Gastrocnemius medialis (tissue), 4 donors: ENCODE results near the gene SLC12A3. TPM values are rescaled to one million over a fixed set of nuclear protein-coding genes. Genes with fewer than 3 reads are reported as not detected.

Experiments used
- ATAC-seq, 2 donors: fragments of 150-250 bp; one replicate each; pipeline ENCODE4 v1.9.1; 2016
- DNase-seq, 2 donors: peaks; one replicate each; pipeline ENCODE4 v3.0.0-alpha.2; 2019
- H3K27ac ChIP-seq, 4 donors: fragments of 200-600 bp; sonication (generic); 1 replicate in 1 of 4; 2 replicates in 3 of 4; pipeline ENCODE4 v1.5.1; 2016 to 2018; ENCODE audit warnings: mild to moderate bottlenecking in 2 of 4, moderate library complexity in 1 of 4
- H3K27me3 ChIP-seq, 3 donors: fragments of 200-600 bp; sonication (generic) in 2 of 3; 1 replicate in 1 of 3; 2 replicates in 2 of 3; pipeline versions ENCODE4 v1.5.1 to v1.6.0; 2016 to 2019; ENCODE audit warnings: mild to moderate bottlenecking in 1 of 3, moderate library complexity in 1 of 3
- H3K36me3 ChIP-seq, 2 donors: fragments of 200-600 bp; sonication (generic) in 1 of 2; one replicate each; pipeline ENCODE4 v1.5.1; 2017 to 2018
- H3K4me1 ChIP-seq, 2 donors: fragments of 200-600 bp; sonication (generic) in 1 of 2; one replicate each; pipeline ENCODE4 v1.5.1; 2016 to 2017; ENCODE audit warnings: mild to moderate bottlenecking in 2 of 2
- H3K4me3 ChIP-seq, 4 donors: fragments of 200-600 bp; sonication (generic) in 3 of 4; 1 replicate in 1 of 4; 2 replicates in 3 of 4; pipeline ENCODE4 v1.5.1; 2016 to 2019; ENCODE audit warnings: mild to moderate bottlenecking in 2 of 4
- H3K9me3 ChIP-seq, 3 donors: fragments of 200-600 bp; sonication (generic) in 2 of 3; 1 replicate in 1 of 3; 2 replicates in 2 of 3; pipeline ENCODE4 v1.5.1; 2016 to 2019
- POLR2A ChIP-seq, 2 donors: fragments of 450-650 bp; IDR thresholded peaks; one replicate each; pipeline ENCODE4 v1.6.1; 2017; ENCODE audit warnings: antibody characterized with exemption in 2 of 2, mild to moderate bottlenecking in 2 of 2, moderate library complexity in 2 of 2
- in situ Hi-C, 4 donors: fragments of 200-750 bp; cut with MboI; loops; one replicate each; pipeline versions ENCODE4 v1.15.0 to v1.8.0; 2017; ENCODE audit warnings: low sequenced_read_pairs in 4 of 4
- intact Hi-C: fragments of 100-400 bp; cut with DNase I; formaldehyde crosslinking; loops from one replicate; pipeline ENCODE4 v1.15.1; 2023; ENCODE audit warnings: low total_unique reads
- total RNA-seq, 4 donors: library from RNA; depleted of rRNA; stranded (reverse); fragments of >200 nt; gene quantifications; one replicate each; pipeline versions ENCODE4 v1.1.0 to v1.2.3, GENCODE V29; 2016
- TF ChIP-seq, protein P1 (sequence below), 5 experiments: fragments of 450-650 bp in 3 of 5; fragments of 200-600 bp in 2 of 5; sonication (generic) in 2 of 5; IDR thresholded peaks in 4 of 5; conservative IDR thresholded peaks in 1 of 5; 1 replicate in 4 of 5; 2 replicates in 1 of 5; pipeline ENCODE4 v1.5.1; 2016 to 2019; ENCODE audit warnings: antibody characterized with exemption in 5 of 5, mild to moderate bottlenecking in 3 of 5, moderate library complexity in 3 of 5

SLC12A3 gene
- total RNA-seq, 4 donors from 2014 or later = not detected

GRCh38 chr16:56874800-56875199, 9.8 kb downstream of the SLC12A3 start:
- in situ Hi-C loops = loop anchor here in 2 of 4 donors (10.0 kb wide), 2 partner anchors 80 to 170 kb away; no protein-coding TSS in a partner anchor
- no peak overlapping the region for H3K4me3 ChIP-seq
- H3K36me3 ChIP-seq = no peaks in the 10 kb centered on the region
- ATAC-seq = peak; percentile 66 to 71
- H3K27me3 ChIP-seq = no peaks in the 10 kb centered on the region
- H3K27ac ChIP-seq = peak overlapping the region in 1 of 4 donors; percentile 31
- intact Hi-C loops = no loop called here
- peak in 1 of 2 donors; percentile 35 for DNase-seq
- H3K9me3 ChIP-seq = no peaks in the 10 kb centered on the region
- H3K4me1 ChIP-seq = no peaks in the 10 kb centered on the region
- TF ChIP-seq POLR2A (IDR thresholded peaks at IDR 0.05) = no peak
- TF ChIP-seq, protein P1, sequence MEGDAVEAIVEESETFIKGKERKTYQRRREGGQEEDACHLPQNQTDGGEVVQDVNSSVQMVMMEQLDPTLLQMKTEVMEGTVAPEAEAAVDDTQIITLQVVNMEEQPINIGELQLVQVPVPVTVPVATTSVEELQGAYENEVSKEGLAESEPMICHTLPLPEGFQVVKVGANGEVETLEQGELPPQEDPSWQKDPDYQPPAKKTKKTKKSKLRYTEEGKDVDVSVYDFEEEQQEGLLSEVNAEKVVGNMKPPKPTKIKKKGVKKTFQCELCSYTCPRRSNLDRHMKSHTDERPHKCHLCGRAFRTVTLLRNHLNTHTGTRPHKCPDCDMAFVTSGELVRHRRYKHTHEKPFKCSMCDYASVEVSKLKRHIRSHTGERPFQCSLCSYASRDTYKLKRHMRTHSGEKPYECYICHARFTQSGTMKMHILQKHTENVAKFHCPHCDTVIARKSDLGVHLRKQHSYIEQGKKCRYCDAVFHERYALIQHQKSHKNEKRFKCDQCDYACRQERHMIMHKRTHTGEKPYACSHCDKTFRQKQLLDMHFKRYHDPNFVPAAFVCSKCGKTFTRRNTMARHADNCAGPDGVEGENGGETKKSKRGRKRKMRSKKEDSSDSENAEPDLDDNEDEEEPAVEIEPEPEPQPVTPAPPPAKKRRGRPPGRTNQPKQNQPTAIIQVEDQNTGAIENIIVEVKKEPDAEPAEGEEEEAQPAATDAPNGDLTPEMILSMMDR (IDR thresholded peaks at IDR 0.05 in 4 of 5, conservative IDR thresholded peaks at IDR 0.05 in 1 of 5) = no peak

DNA sequence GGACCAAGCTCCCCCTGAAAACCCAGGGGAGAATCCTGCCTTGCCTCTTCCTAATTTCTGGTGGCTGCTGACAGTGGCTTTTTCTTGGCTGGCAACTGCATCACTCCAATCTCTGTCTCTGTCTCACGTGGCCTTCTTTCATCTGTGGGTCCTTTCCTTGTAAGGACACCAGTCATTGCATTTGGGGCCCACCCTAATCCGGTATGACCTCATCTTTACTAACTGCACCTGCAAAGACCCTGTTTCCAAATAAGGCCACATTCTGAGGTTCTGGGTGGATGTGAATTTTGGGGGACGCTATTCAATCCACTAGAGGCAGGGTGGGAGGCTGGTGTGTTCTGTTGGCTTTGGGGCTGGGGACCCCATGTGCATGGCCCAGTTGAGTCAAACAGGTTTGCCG, 11.0 kb downstream of the SLC12A3 start:
- H3K36me3 ChIP-seq = no peaks in the 10 kb centered on the region
- no peak for DNase-seq
- TF ChIP-seq POLR2A (IDR thresholded peaks at IDR 0.05) = no peak
- TF ChIP-seq, protein P1 (IDR thresholded peaks at IDR 0.05 in 4 of 5, conservative IDR thresholded peaks at IDR 0.05 in 1 of 5) = no peak
- no peaks in the 10 kb centered on the region for H3K27me3 ChIP-seq
- in situ Hi-C loops (loop anchor here in 2 of 4 donors (10.0 kb wide), 2 partner anchors 79 to 169 kb away; no protein-coding TSS in a partner anchor), intact Hi-C loops (no loop called here)
- H3K27ac ChIP-seq = no peak overlapping the region
- H3K4me1 ChIP-seq = no peaks in the 10 kb centered on the region
- no peaks in the 10 kb centered on the region for H3K9me3 ChIP-seq
- H3K4me3 ChIP-seq = no peak overlapping the region
- ATAC-seq = no peak

GRCh38 chr16:56877486-56878182, 12.6 kb downstream of the SLC12A3 start:
- Histone ChIP-seq H3K27me3 (no peaks in the 10 kb centered on the region), H3K9me3 (no peaks in the 10 kb centered on the region), H3K4me3 (no peak overlapping the region), H3K36me3 (no peaks in the 10 kb centered on the region), H3K27ac (no peak overlapping the region), H3K4me1 (no peaks in the 10 kb centered on the region)
- intact Hi-C loops (no loop called here), in situ Hi-C loops (loop anchor here in 2 of 4 donors (10.0 kb wide), 2 partner anchors 77 to 167 kb away; no protein-coding TSS in a partner anchor)
- ATAC-seq (no peak), DNase-seq (no peak)
- TF ChIP-seq POLR2A (IDR thresholded peaks at IDR 0.05) = no peak
- TF ChIP-seq, protein P1 (IDR thresholded peaks at IDR 0.05 in 4 of 5, conservative IDR thresholded peaks at IDR 0.05 in 1 of 5) = no peak

GRCh38 chr16:56878282-56878854, 13.4 kb downstream of the SLC12A3 start:
- DNase-seq (no peak), ATAC-seq (no peak)
- H3K36me3 ChIP-seq = no peaks in the 10 kb centered on the region
- intact Hi-C loops (no loop called here), in situ Hi-C loops (loop anchor here in 2 of 4 donors (10.0 kb wide), 2 partner anchors 76 to 166 kb away; no protein-coding TSS in a partner anchor)
- H3K4me1 ChIP-seq = no peaks in the 10 kb centered on the region
- H3K4me3 ChIP-seq = no peak overlapping the region
- H3K27me3 ChIP-seq = no peaks in the 10 kb centered on the region
- H3K9me3 ChIP-seq = no peaks in the 10 kb centered on the region
- H3K27ac ChIP-seq = no peak overlapping the region
- TF ChIP-seq, protein P1 (IDR thresholded peaks at IDR 0.05 in 4 of 5, conservative IDR thresholded peaks at IDR 0.05 in 1 of 5) = no peak
- TF ChIP-seq POLR2A (IDR thresholded peaks at IDR 0.05) = no peak
